HepG2 (cell line): ENCODE data around the gene LBR. TPM values are rescaled to one million over a fixed set of nuclear protein-coding genes. Genes with fewer than 3 reads are reported as not detected.

Source experiments
- ADNP ChIP-seq: sonication (generic); formaldehyde crosslinking; IDR thresholded peaks from 2 replicates; pipeline ENCODE4 v1.4.0; 2020; ENCODE audit warnings: missing genetic modification reagents
- ARID5B ChIP-seq: IDR thresholded peaks from 2 replicates; pipeline ENCODE4 v1.4.0; 2020; ENCODE audit warnings: mild to moderate bottlenecking, missing genetic modification reagents
- FOSL2 ChIP-seq: sonication (generic); formaldehyde crosslinking; IDR thresholded peaks from 2 replicates; pipeline ENCODE4 v1.4.0; 2020; ENCODE audit warnings: missing genetic modification reagents
- FOXA1 ChIP-seq, 2 experiments: fragments of 450-650 bp in 1 of 2; sonication (generic) in 1 of 2; formaldehyde crosslinking in 1 of 2; IDR thresholded peaks; 2 replicates each; pipeline versions ENCODE4 v1.4.0 to v1.6.1; 2016 to 2020; ENCODE audit warnings: missing genetic modification reagents in 1 of 2
- FOXO1 ChIP-seq: sonication (generic); formaldehyde crosslinking; IDR thresholded peaks from 2 replicates; pipeline ENCODE4 v1.4.0; 2020; ENCODE audit warnings: missing genetic modification reagents
- KLF16 ChIP-seq, 2 experiments: sonication (generic) in 1 of 2; formaldehyde crosslinking in 1 of 2; IDR thresholded peaks; 2 replicates each; pipeline versions ENCODE4 v1.6.1 to v1.8.0; 2016 to 2023; ENCODE audit warnings: missing genetic modification reagents in 2 of 2, missing compliant biosample characterization in 1 of 2
- NCOA2 ChIP-seq: sonication (generic); formaldehyde crosslinking; IDR thresholded peaks from 2 replicates; pipeline ENCODE4 v1.8.0; 2022; ENCODE audit warnings: inconsistent platforms
- THAP9 ChIP-seq: sonication (generic); formaldehyde crosslinking; IDR thresholded peaks from 2 replicates; pipeline ENCODE4; 2020; ENCODE audit warnings: missing genetic modification reagents, mild to moderate bottlenecking, borderline replicate concordance
- ZBTB43 ChIP-seq: sonication (generic); formaldehyde crosslinking; conservative IDR thresholded peaks from 2 replicates; pipeline ENCODE4 v1.4.0; 2020; ENCODE audit warnings: missing genetic modification reagents
- ZNF12 ChIP-seq: sonication (generic); formaldehyde crosslinking; IDR thresholded peaks from 2 replicates; pipeline ENCODE4 v1.5.0; 2020; ENCODE audit warnings: missing genetic modification reagents
- ZNF17 ChIP-seq: sonication (generic); formaldehyde crosslinking; IDR thresholded peaks from 2 replicates; pipeline ENCODE4 v1.5.0; 2020; ENCODE audit warnings: mild to moderate bottlenecking, missing genetic modification reagents
- ZNF24 ChIP-seq: fragments of 450-650 bp; IDR thresholded peaks from 2 replicates; pipeline ENCODE4 v1.6.1; 2017; ENCODE audit warnings: antibody characterized with exemption, mild to moderate bottlenecking
- ZNF33A ChIP-seq: sonication (generic); formaldehyde crosslinking; IDR thresholded peaks from 2 replicates; pipeline ENCODE4 v1.5.1; 2020; ENCODE audit warnings: missing genetic modification reagents, mild to moderate bottlenecking, moderate library complexity, borderline replicate concordance
- ZNF430 ChIP-seq: sonication (generic); formaldehyde crosslinking; IDR thresholded peaks from 2 replicates; pipeline ENCODE4 v1.9.0; 2021; ENCODE audit warnings: mild to moderate bottlenecking, missing genetic modification reagents
- ZNF556 ChIP-seq: sonication (generic); formaldehyde crosslinking; IDR thresholded peaks from 2 replicates; pipeline ENCODE4 v1.4.0; 2020; ENCODE audit warnings: mild to moderate bottlenecking, missing genetic modification reagents, borderline replicate concordance
- polyA plus RNA-seq, 8 experiments: library from polyadenylated mRNA; depleted of rRNA in 3 of 8; stranded (reverse) in 7 of 8; unstranded in 1 of 8; fragments of >200 nt; fragmentation: Illumina TruSeq in 4 of 8; extraction: Trizol in 4 of 8; gene quantifications; 2 replicates each; pipeline versions ENCODE4 v1.2.1 to v1.2.3, GENCODE V29; 2011 to 2016; ENCODE audit warnings: low read depth in 4 of 8, missing spikeins in 1 of 8, mixed read lengths in 1 of 8; ENCODE audit not compliant: insufficient read depth in 1 of 8
- total RNA-seq, 5 experiments: library from RNA; depleted of rRNA; stranded (reverse); fragments of >200 nt; fragmentation: Illumina TruSeq; extraction: Trizol; gene quantifications; 2 replicates each; pipeline ENCODE4 v1.2.3, GENCODE V29; 2016; ENCODE audit warnings: low read depth in 1 of 5
- TF ChIP-seq, protein P1 (sequence below): sonication (generic); formaldehyde crosslinking; IDR thresholded peaks from 2 replicates; pipeline ENCODE4 v1.4.0; 2020; ENCODE audit warnings: mild to moderate bottlenecking, low read depth, missing genetic modification reagents
- TF ChIP-seq, protein P2 (sequence below): sonication (generic); formaldehyde crosslinking; conservative IDR thresholded peaks from 2 replicates; pipeline ENCODE4 v1.8.1; 2023; ENCODE audit warnings: missing genetic modification reagents

The LBR gene
- total and polyA plus RNA-seq, 2 of the 13 experiments (the other 11 are each of a cell fraction or from before 2014, with no cell fraction given): 38.9 to 76.7 TPM

GRCh38 chr1:225453797-225454648 lies 26.2 kb upstream of the LBR start (continued):
- TF ChIP-seq ZBTB43 (CRISPR knock-in tag) (peak; percentile 63; the same call in 1 of the 2 replicates), ZNF33A (CRISPR knock-in tag) (no peak), THAP9 (no peak), ZNF430 (CRISPR knock-in tag) (no peak), FOSL2 (CRISPR knock-in tag) (peak; percentile 83), ZNF24 (no peak), FOXA1 (IDR thresholded peaks at IDR 0.05) (no peak), FOXA1 (CRISPR knock-in tag; IDR thresholded peaks at IDR 0.05) (peak; percentile 80), ADNP (no peak), NCOA2 (CRISPR knock-in tag) (peak; percentile 19; the same call in 1 of the 2 replicates), KLF16 (CRISPR knock-in tag; IDR thresholded peaks at IDR 0.05) (peak in 1 of 2 experiments; percentile 60; a peak in 1 of 4 replicates), FOXO1 (CRISPR knock-in tag) (peak; percentile 26; the same call in 1 of the 2 replicates), ARID5B (CRISPR knock-in tag) (peak; percentile 76), ZNF12 (peak; percentile 92), ZNF556 (no peak), ZNF17 (CRISPR knock-in tag) (no peak)
- TF ChIP-seq, protein P1, sequence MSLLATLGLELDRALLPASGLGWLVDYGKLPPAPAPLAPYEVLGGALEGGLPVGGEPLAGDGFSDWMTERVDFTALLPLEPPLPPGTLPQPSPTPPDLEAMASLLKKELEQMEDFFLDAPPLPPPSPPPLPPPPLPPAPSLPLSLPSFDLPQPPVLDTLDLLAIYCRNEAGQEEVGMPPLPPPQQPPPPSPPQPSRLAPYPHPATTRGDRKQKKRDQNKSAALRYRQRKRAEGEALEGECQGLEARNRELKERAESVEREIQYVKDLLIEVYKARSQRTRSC (CRISPR knock-in tag): no peak
- TF ChIP-seq, protein P2, sequence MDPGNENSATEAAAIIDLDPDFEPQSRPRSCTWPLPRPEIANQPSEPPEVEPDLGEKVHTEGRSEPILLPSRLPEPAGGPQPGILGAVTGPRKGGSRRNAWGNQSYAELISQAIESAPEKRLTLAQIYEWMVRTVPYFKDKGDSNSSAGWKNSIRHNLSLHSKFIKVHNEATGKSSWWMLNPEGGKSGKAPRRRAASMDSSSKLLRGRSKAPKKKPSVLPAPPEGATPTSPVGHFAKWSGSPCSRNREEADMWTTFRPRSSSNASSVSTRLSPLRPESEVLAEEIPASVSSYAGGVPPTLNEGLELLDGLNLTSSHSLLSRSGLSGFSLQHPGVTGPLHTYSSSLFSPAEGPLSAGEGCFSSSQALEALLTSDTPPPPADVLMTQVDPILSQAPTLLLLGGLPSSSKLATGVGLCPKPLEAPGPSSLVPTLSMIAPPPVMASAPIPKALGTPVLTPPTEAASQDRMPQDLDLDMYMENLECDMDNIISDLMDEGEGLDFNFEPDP (CRISPR knock-in tag): no peak
